ENCODE data around the gene ARHGAP33. TPM values are rescaled to one million over a fixed set of nuclear protein-coding genes. Genes with fewer than 3 reads are reported as not detected.

Gene ARHGAP33
- total and polyA plus RNA-seq, 2 of the 8 experiments (the other 6 are each of a cell fraction or from before 2014, with no cell fraction given) = 6.5 to 25.2 TPM

DNA sequence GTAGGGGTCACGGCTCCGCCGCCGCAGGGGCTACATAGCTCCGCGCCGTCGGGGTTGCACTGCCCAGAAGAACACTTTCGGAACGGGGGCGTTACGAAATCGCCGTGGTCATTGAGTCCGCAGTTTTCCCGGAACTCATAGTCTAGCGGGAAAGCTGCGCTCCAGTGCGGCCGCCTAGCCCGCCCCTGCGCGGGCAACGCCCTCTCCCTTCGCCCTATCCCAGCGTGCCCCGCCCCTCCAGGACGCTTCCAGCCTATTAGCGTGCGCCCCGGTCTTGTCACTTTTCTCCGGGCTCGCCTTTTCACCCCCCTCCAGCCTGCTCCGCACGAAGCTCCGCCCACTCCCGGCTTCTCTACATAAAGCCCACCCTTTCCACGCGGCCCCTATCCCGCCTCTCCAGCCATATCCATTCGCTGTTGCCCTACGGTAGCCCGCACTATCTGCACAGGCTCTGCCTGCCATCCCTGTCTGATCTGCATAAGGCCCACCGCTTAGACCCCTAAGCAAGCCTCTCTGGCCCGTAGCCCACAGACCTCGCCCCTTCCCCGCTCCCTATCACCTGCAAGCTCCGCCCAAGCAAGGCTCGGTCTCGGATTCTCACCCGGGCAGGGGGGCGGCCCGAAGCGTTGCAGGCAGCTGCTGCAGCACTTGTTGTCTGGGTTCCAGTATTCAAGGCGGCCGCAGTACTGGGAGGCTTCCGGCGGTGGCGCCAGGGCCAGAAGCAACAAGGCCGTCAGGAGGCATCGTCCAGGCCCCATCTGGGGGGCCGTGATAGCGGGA is 34.8 kb upstream of the ARHGAP33 start (continued):
- TF ChIP-seq, protein P1, sequence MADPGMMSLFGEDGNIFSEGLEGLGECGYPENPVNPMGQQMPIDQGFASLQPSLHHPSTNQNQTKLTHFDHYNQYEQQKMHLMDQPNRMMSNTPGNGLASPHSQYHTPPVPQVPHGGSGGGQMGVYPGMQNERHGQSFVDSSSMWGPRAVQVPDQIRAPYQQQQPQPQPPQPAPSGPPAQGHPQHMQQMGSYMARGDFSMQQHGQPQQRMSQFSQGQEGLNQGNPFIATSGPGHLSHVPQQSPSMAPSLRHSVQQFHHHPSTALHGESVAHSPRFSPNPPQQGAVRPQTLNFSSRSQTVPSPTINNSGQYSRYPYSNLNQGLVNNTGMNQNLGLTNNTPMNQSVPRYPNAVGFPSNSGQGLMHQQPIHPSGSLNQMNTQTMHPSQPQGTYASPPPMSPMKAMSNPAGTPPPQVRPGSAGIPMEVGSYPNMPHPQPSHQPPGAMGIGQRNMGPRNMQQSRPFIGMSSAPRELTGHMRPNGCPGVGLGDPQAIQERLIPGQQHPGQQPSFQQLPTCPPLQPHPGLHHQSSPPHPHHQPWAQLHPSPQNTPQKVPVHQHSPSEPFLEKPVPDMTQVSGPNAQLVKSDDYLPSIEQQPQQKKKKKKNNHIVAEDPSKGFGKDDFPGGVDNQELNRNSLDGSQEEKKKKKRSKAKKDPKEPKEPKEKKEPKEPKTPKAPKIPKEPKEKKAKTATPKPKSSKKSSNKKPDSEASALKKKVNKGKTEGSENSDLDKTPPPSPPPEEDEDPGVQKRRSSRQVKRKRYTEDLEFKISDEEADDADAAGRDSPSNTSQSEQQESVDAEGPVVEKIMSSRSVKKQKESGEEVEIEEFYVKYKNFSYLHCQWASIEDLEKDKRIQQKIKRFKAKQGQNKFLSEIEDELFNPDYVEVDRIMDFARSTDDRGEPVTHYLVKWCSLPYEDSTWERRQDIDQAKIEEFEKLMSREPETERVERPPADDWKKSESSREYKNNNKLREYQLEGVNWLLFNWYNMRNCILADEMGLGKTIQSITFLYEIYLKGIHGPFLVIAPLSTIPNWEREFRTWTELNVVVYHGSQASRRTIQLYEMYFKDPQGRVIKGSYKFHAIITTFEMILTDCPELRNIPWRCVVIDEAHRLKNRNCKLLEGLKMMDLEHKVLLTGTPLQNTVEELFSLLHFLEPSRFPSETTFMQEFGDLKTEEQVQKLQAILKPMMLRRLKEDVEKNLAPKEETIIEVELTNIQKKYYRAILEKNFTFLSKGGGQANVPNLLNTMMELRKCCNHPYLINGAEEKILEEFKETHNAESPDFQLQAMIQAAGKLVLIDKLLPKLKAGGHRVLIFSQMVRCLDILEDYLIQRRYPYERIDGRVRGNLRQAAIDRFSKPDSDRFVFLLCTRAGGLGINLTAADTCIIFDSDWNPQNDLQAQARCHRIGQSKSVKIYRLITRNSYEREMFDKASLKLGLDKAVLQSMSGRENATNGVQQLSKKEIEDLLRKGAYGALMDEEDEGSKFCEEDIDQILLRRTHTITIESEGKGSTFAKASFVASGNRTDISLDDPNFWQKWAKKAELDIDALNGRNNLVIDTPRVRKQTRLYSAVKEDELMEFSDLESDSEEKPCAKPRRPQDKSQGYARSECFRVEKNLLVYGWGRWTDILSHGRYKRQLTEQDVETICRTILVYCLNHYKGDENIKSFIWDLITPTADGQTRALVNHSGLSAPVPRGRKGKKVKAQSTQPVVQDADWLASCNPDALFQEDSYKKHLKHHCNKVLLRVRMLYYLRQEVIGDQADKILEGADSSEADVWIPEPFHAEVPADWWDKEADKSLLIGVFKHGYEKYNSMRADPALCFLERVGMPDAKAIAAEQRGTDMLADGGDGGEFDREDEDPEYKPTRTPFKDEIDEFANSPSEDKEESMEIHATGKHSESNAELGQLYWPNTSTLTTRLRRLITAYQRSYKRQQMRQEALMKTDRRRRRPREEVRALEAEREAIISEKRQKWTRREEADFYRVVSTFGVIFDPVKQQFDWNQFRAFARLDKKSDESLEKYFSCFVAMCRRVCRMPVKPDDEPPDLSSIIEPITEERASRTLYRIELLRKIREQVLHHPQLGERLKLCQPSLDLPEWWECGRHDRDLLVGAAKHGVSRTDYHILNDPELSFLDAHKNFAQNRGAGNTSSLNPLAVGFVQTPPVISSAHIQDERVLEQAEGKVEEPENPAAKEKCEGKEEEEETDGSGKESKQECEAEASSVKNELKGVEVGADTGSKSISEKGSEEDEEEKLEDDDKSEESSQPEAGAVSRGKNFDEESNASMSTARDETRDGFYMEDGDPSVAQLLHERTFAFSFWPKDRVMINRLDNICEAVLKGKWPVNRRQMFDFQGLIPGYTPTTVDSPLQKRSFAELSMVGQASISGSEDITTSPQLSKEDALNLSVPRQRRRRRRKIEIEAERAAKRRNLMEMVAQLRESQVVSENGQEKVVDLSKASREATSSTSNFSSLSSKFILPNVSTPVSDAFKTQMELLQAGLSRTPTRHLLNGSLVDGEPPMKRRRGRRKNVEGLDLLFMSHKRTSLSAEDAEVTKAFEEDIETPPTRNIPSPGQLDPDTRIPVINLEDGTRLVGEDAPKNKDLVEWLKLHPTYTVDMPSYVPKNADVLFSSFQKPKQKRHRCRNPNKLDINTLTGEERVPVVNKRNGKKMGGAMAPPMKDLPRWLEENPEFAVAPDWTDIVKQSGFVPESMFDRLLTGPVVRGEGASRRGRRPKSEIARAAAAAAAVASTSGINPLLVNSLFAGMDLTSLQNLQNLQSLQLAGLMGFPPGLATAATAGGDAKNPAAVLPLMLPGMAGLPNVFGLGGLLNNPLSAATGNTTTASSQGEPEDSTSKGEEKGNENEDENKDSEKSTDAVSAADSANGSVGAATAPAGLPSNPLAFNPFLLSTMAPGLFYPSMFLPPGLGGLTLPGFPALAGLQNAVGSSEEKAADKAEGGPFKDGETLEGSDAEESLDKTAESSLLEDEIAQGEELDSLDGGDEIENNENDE (IDR thresholded peaks at IDR 0.05; ENCODE audit: insufficient replicate concordance, low read length) = no peak
- no peak for TF ChIP-seq CBX8 (IDR thresholded peaks at IDR 0.05; ENCODE audit: borderline replicate concordance, low read depth, low read length)
- TF ChIP-seq EP300 (IDR thresholded peaks at IDR 0.05; ENCODE audit: borderline replicate concordance in 1 of 2, low read depth in 2 of 2, low read length in 2 of 2) = peak in 1 of 2 experiments; percentile 43; a peak in 1 of 3 replicates
- no peak for TF ChIP-seq TEAD4 (IDR thresholded peaks at IDR 0.05; ENCODE audit: low read depth, low read length)
- TF ChIP-seq RAD21 (IDR thresholded peaks at IDR 0.05 in 1 of 2, conservative IDR thresholded peaks at IDR 0.05 in 1 of 2; ENCODE audit: low read depth in 2 of 2, low read length in 2 of 2) = peak in 1 of 2 experiments; percentile 24; a peak in 2 of 4 replicates
- 0 out of 2 replicates have a peak, but pooled peaks have one; percentile 19 for TF ChIP-seq KDM1A (IDR thresholded peaks at IDR 0.05; ENCODE audit: borderline replicate concordance, low read length)
- TF ChIP-seq RNF2 (IDR thresholded peaks at IDR 0.05; ENCODE audit: borderline replicate concordance, low read depth, low read length, missing control alignments, poor library complexity, severe bottlenecking) = no peak
- TF ChIP-seq JUND (IDR thresholded peaks at IDR 0.05; ENCODE audit: low read length) = no peak
- no peak for TF ChIP-seq SIRT6 (IDR thresholded peaks at IDR 0.05; ENCODE audit: low read length)
